ENCODE data around the gene ADAMTS4.
"Not testable (repeated sequence)": the region's sequence is repeated elsewhere in the genome, so short reads cannot be mapped to it uniquely, and the experiment has no call there.

The ADAMTS4 gene

DNA sequence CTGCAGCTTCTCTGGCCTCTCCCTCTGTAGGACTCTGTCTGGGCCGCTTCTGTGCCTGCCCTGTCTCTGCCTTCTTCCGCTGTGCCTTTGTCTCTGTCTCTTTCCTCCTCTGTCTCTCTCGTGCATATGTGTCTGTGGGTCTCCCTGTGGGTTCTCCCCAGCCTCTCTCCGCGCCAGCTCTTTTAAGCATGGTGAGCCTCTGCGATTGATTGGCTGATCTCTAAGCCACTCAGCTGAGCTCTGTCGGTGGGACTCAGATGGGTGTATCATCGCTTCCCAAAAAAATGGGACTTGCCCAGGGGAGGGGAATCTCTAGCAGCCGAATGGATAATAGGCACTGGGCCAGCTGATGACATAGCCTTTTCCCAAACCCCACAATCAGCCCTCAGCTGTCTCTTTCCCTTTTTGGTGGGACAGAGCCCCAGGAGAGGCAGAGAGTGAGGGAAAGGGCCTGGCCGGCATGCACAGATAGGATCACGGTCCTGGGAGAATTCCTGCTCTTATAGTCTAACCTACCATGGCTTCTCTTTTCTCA, at the start of gene ADAMTS4:
Gene ADAMTS4 (minus strand): TSS at position 158 of the 535 bp plus-strand sequence. CDS start 427 bp downstream, outside the sequence.
- DNase-seq: no peak

- DNase-seq: no peak
Observed at GRCh38 chr1:161244888-161245287, 46.0 kb upstream of the ADAMTS4 start.

DNA sequence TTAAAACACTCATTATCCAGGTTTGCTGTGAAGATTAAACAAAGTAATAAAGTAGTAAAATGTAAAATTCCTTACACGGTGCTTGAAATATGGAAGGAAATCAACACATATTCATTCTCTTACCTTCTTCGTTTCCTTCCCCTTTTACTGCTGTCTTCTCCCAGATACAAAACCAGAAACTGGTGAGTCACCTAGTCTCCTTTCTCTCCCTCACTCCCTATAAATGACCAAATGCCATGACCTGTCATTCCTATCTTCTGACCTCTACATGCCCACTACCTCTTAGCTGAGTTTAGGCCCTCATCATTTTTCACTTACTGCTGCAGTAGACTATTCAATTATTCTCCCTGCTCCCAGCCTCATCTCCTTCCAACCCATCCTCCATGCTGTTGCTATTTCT, 43.5 kb upstream of the ADAMTS4 start:
- no peak for DNase-seq

GRCh38 chr1:161241682-161242081, 42.8 kb upstream of the ADAMTS4 start:
- DNase-seq: no peak

DNA sequence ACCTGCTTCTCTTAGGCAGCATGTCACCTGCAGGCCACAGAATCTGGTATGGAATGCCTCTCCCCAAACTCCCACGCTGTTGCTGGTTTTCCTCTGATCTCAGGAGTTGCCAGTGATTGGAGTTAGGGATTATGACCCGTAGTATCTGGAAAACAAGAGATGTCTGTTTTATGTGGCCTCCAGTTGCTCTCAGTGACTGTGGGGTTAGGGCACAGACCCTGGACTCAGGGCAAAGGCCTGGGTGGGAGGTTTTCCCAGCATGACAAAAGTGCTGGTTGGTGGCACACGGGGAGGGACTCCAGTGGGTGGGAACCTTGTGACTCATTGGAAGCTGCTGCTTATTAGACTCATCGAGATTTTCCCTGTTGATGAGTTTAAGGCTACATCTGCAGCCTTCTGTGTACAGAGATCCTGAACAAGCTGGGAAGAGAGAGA, 39.2 kb upstream of the ADAMTS4 start, which contains the start of gene NR1I3:
Gene NR1I3 (minus strand): TSS at position 165 of the 435 bp plus-strand sequence. CDS start 1,638 bp downstream, outside the sequence.
- no peak for DNase-seq

GRCh38 chr1:161235957-161236775, 37.3 kb upstream of the ADAMTS4 start:
- no peak for DNase-seq

GRCh38 chr1:161233102-161233501, 34.2 kb upstream of the ADAMTS4 start:
- no peak for DNase-seq

- no peak for DNase-seq
Observed at GRCh38 chr1:161230762-161231161, 31.9 kb upstream of the ADAMTS4 start.

- DNase-seq: no peak
Observed at GRCh38 chr1:161229896-161230295, 31.0 kb upstream of the ADAMTS4 start.

- no peak for DNase-seq
Observed at GRCh38 chr1:161228032-161228431, 29.2 kb upstream of the ADAMTS4 start.

DNA sequence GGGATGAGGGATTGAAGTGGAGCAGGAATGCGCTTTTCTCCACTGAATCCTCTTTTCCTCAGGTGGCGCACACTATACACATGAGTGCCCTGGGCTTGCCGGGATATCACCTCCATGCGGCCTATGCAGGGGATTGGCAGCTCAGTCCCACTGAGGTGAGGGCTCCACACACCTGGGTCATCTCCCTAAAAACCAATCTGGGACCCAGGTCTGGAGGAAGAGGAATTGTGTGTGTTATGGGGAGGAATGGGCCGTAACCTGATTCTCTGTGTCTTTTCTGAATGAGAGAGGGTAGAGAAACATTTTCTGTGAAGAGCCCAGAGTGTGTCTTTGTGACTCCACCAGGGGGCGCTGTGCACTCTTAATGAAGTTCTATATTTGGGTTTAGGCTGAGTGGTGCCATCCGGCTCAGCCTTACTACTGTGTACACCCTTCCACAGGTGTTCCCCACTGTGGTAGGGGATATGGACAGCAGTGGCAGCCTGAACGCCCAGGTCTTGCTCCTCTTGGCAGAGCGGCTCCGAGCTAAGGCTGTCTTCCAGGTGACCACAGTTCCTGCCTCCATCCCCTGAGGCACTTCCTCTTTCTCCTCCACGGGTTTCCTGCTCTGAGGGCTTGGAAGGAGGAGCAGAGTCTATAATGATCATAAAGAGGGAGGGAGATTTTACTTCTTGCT, 28.5 kb upstream of the ADAMTS4 start:
- peak; percentile 87 for DNase-seq

- DNase-seq: no peak
Observed at GRCh38 chr1:161226759-161227158, 27.9 kb upstream of the ADAMTS4 start.

GRCh38 chr1:161226320-161226711, 27.5 kb upstream of the ADAMTS4 start:
- DNase-seq: no peak

DNA sequence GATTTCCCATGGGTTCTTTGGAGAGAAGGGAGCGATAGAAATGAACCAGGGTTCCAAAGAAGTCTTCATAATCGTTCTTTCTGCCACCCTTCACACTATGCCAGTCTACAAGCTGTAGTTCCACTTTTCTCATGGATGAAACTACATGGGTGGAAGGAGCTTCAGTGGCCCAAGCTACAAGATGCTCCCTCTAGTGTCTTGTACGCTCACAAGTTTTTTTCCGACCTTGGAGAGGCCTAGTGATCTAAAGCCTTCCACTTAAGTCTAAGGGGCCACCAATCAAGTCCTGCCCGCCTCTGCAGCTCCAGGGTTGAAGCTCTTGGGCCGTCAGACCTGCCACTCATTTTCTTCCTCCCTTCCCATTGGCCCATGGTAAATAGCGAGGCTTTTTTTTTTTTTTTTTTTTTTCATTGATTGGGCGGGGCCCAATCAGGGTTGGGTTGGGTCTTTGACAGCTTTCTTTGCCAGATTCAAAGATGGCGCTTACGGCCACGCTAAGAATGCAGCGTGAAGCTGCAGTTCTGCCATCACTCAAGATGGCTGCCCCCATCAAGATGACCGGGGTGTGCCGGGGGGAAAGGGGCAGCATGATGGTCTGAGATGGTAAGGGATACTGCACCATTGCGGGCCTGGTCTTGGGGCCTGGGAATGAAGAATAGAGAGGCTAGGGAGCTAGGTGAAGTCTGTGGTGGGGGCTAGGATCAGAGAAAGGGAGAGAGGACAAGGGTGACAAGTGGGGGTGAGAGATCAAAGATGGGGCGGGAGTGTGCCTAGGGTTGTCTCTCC, 26.9 kb upstream of the ADAMTS4 start, which contains the start of gene TOMM40L:
Gene TOMM40L (plus strand): TSS at position 527 of the 786 bp plus-strand sequence. CDS start 430 bp downstream, outside the sequence.
- peak; percentile 97 for DNase-seq

DNA sequence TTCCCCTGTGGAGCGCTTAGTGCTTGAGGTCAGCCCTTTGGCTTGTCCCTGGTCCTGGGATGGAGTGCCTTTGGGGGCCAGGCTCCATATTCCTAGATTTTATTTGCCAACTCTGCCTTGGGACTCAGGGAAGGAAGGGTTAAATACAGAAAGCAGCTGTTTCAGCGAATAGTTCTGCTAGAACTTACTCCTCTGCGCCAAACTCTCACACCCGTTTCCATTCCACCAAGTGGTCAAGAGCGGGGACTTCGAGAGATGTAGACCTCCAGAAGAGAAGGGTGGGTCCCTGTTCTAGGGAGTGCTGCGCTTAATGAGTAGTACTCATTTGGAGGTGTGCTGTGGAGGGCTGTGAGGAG, 26.3 kb upstream of the ADAMTS4 start:
- DNase-seq: no peak

GRCh38 chr1:161224695-161225087, 25.8 kb upstream of the ADAMTS4 start:
- DNase-seq: not testable (repeated sequence)

DNA sequence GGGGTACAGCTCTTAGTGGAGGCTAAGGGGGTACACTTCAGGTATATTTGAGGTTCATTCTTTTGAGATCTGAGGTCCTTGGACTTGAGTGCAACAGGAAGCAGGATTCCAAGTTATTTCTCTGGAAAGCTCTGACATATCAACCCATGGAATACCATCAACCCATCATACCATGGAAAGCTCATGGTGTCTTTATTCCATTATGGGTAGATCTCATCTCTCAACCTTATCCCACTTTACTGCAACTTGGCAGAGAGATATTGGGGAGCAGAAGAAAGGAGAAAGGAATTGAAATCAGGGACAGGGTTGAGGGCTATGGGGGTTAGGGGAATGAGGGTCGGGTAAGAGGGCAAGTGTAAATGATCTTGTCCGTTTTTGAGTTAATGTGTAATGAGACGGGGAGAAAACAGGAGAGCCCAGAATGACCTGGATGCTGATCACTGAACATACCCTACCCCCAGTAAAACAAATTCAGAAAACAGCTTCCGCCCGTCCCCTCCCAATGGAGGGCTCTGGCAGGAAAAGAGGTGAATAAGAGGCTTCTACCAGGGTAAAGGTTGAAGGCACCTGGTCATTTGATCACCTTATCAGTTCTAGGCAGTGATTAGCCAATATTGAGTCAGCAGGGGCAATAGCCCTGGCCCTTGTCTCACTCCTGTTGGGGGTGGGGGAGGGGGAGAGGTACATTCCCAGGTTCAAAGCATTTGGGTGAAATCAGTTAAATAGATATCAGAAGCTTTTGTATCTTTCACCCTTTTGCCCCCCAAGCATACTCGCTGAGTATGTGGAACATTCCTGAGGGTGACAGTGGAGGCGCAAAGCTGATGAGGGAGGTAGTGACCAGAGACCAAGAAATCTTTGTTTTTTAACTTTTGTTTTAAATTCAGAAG, 25.2 kb upstream of the ADAMTS4 start:
- DNase-seq: no peak

- no peak for DNase-seq
Observed at GRCh38 chr1:161222175-161223019, 23.5 kb upstream of the ADAMTS4 start.

GRCh38 chr1:161220002-161220401, 21.1 kb upstream of the ADAMTS4 start:
- DNase-seq: no peak

DNA sequence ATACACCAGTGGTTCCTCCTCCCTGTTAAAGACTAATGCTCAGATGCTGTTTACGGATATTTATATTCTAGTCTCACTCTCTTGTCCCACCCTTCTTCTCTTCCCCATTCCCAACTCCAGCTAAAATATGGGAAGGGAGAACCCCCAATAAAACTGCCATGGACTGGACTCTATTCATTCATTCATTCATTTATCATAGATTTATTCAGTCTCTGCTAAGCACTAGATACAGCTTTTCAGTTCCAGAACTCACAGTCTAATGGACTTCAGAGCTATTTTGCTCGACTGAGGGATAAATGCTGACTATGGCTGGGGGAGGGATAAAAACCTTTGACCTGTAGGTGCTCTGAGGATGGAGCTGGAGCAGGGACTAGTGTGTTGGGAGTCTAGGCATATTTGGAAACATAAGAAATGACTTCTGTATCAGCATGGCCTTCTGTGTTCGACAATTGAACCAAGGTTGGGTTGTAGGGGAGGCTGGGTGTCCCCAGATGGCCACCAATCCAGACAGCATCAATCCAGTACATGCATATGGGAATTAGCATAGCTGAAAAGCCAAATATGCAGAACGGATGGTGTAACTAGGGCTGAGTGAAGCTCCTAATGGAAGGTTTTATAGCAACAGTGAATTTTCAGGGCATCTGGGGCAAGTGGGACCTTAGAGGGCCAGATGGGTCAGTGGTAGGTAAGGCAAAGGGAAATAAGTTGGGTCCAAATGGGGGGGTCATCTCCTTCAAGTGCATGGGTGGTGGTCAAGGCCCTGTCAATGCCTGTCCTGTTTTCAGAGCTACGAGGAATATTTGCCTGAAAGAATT, 20.4 kb upstream of the ADAMTS4 start:
- no peak for DNase-seq
